Stimulated activated CD8-positive, alpha-beta memory T cell treated with anti-CD3 and anti-CD28 coated beads, Interleukin-7, amount 100 ng/mL, for 4 hours (primary cell): Measurements from ENCODE around the gene OGFOD1.
"Not testable (repeated sequence)": the region's sequence is repeated elsewhere in the genome, so short reads cannot be mapped to it uniquely, and the experiment has no call there.

Source experiments
- DNase-seq, 2 donors: peaks; one replicate each; pipeline ENCODE4 v3.0.0-alpha.2; 2020; ENCODE audit warnings: low read depth in 2 of 2

The OGFOD1 gene

GRCh38 chr16:56480776-56481467 lies 29.6 kb downstream of the OGFOD1 start:
- DNase-seq: no peak

- no peak for DNase-seq
Observed at GRCh38 chr16:56481468-56482122, 30.2 kb downstream of the OGFOD1 start.

GRCh38 chr16:56482683-56483236 lies 31.4 kb downstream of the OGFOD1 start:
- no peak for DNase-seq

- DNase-seq: no peak
Observed at GRCh38 chr16:56483394-56483793, 32.0 kb downstream of the OGFOD1 start.

GRCh38 chr16:56488035-56488434 lies 36.7 kb downstream of the OGFOD1 start:
- DNase-seq: no peak

- not testable (repeated sequence) for DNase-seq
Observed at GRCh38 chr16:56488868-56489267, 37.5 kb downstream of the OGFOD1 start.

- no peak for DNase-seq
Observed at GRCh38 chr16:56491657-56492261, 40.4 kb downstream of the OGFOD1 start.

GRCh38 chr16:56493126-56493525 lies 41.8 kb downstream of the OGFOD1 start:
- no peak for DNase-seq

- DNase-seq: no peak
Observed at GRCh38 chr16:56493815-56494214, 42.5 kb downstream of the OGFOD1 start.

GRCh38 chr16:56505181-56505580 lies 53.8 kb downstream of the OGFOD1 start:
- no peak for DNase-seq

GRCh38 chr16:56506941-56507340 lies 55.6 kb downstream of the OGFOD1 start:
- no peak for DNase-seq

- no peak for DNase-seq
Observed at GRCh38 chr16:56510544-56510943, 59.2 kb downstream of the OGFOD1 start.

GRCh38 chr16:56512025-56512424 lies 60.7 kb downstream of the OGFOD1 start:
- no peak for DNase-seq

- DNase-seq: no peak
Observed at GRCh38 chr16:56513091-56513490, 61.7 kb downstream of the OGFOD1 start.

- peak; percentile 4 to 12 for DNase-seq
Observed at GRCh38 chr16:56513972-56514371, 62.6 kb downstream of the OGFOD1 start.

GRCh38 chr16:56514845-56515244 lies 63.5 kb downstream of the OGFOD1 start:
- no peak for DNase-seq

GRCh38 chr16:56515665-56516064 lies 64.3 kb downstream of the OGFOD1 start:
- no peak for DNase-seq

GRCh38 chr16:56517206-56517605 lies 65.9 kb downstream of the OGFOD1 start:
- DNase-seq: no peak

GRCh38 chr16:56518425-56518824 lies 67.1 kb downstream of the OGFOD1 start:
- DNase-seq: no peak

GRCh38 chr16:56519459-56520250 lies 68.3 kb downstream of the OGFOD1 start, which contains the start of gene BBS2:
Gene BBS2, minus strand, starts transcription at chr16:56520024. Its CDS starts 162 bp downstream, at chr16:56519862.
- peak; percentile 82 to 87 for DNase-seq

- DNase-seq: no peak
Observed at GRCh38 chr16:56520251-56520577, 68.9 kb downstream of the OGFOD1 start.

GRCh38 chr16:56525236-56525635 lies 73.9 kb downstream of the OGFOD1 start:
- no peak for DNase-seq
